GM23248 (cell line): ENCODE results near the gene WDR64. TPM values are rescaled to one million over a fixed set of nuclear protein-coding genes. Genes with fewer than 3 reads are reported as not detected.

Source experiments
- DNase-seq: peaks from one replicate; pipeline ENCODE4 v3.0.0-alpha.2; 2015
- H2AFZ ChIP-seq: fragments of 200-600 bp; sonication (generic); 2 replicates; pipeline ENCODE4 v1.6.1; 2016; ENCODE audit warnings: antibody characterized with exemption
- H3F3A ChIP-seq: fragments of 200-600 bp; sonication (generic); 2 replicates; pipeline ENCODE4 v1.6.1; 2016; ENCODE audit warnings: mild to moderate bottlenecking, antibody characterized with exemption, mixed run types; ENCODE audit not compliant: insufficient read depth
- H3K27ac ChIP-seq: fragments of 200-600 bp; sonication (generic); 2 replicates; pipeline ENCODE4 v1.5.1; 2016; ENCODE audit warnings: mild to moderate bottlenecking
- H3K27me3 ChIP-seq: fragments of 200-600 bp; sonication (generic); replicated peaks from 2 replicates; pipeline ENCODE4 v1.6.1; 2016; ENCODE audit warnings: mild to moderate bottlenecking; ENCODE audit not compliant: insufficient read depth
- H3K36me3 ChIP-seq: fragments of 200-600 bp; sonication (generic); 2 replicates; pipeline ENCODE4 v1.6.1; 2016; ENCODE audit warnings: low read depth, mild to moderate bottlenecking
- H3K4me1 ChIP-seq: fragments of 200-600 bp; sonication (generic); 2 replicates; pipeline ENCODE4 v1.6.1; 2016; ENCODE audit warnings: mild to moderate bottlenecking; ENCODE audit not compliant: insufficient read depth
- H3K4me2 ChIP-seq: fragments of 200-600 bp; sonication (generic); one replicate; pipeline ENCODE4 v1.6.1; 2016; ENCODE audit warnings: mild to moderate bottlenecking; ENCODE audit not compliant: unreplicated experiment
- H3K4me3 ChIP-seq: fragments of 200-600 bp; sonication (generic); 2 replicates; pipeline ENCODE4 v1.5.1; 2016; ENCODE audit warnings: mild to moderate bottlenecking
- H3K79me2 ChIP-seq: fragments of 200-600 bp; sonication (generic); 2 replicates; pipeline ENCODE4 v1.6.1; 2016; ENCODE audit warnings: mild to moderate bottlenecking; ENCODE audit not compliant: insufficient read depth
- H3K9ac ChIP-seq: fragments of 200-600 bp; sonication (generic); 2 replicates; pipeline ENCODE4 v1.6.1; 2016; ENCODE audit warnings: mild to moderate bottlenecking
- H3K9me2 ChIP-seq: fragments of 200-600 bp; sonication (generic); 2 replicates; pipeline ENCODE4 v1.6.1; 2016; ENCODE audit warnings: mixed run types, mild to moderate bottlenecking, moderate library complexity; ENCODE audit not compliant: insufficient read depth
- H3K9me3 ChIP-seq: fragments of 200-600 bp; sonication (generic); one replicate; pipeline ENCODE4 v1.6.1; 2017; ENCODE audit warnings: low read depth
- H4K20me1 ChIP-seq: fragments of 200-600 bp; sonication (generic); 2 replicates; pipeline ENCODE4 v1.6.0; 2016; ENCODE audit not compliant: insufficient read depth
- EZH2 ChIP-seq: fragments of 200-600 bp; sonication (generic); IDR thresholded peaks from 2 replicates; pipeline ENCODE4 v1.6.1; 2018; ENCODE audit warnings: antibody characterized with exemption, mild to moderate bottlenecking; ENCODE audit not compliant: insufficient read depth, poor library complexity, severe bottlenecking
- EZH2phosphoT487 ChIP-seq: fragments of 200-600 bp; sonication (generic); IDR thresholded peaks from 2 replicates; pipeline ENCODE4 v1.6.1; 2018; ENCODE audit warnings: antibody characterized with exemption, moderate library complexity, mild to moderate bottlenecking, low read depth; ENCODE audit not compliant: insufficient read depth
- WGBS, 2 experiments: methylation state at CpG; one replicate each; pipeline ENCODE4 v1.1.6; 2015 to 2017; ENCODE audit warnings: low lambda C conversion rate in 2 of 2, low coverage in 1 of 2; ENCODE audit errors: missing lambda C conversion rate in 2 of 2; 5-methylcytosine and 5-hydroxymethylcytosine counted together
- in situ Hi-C: fragments of 300-500 bp; cut with MboI; formaldehyde crosslinking; loops from 2 replicates; pipeline ENCODE4 v1.15.0; 2020
- polyA plus RNA-seq: library from polyadenylated mRNA; unstranded; fragments of >200 nt; fragmentation: Nextera tagmentation; extraction: Ambion mirVana; gene quantifications from 2 replicates; pipeline ENCODE4 v1.2.1, GENCODE V29; 2016
- total RNA-seq: library from RNA; depleted of rRNA; stranded (reverse); fragments of >200 nt; shearing (Covaris generic); gene quantifications from 2 replicates; pipeline ENCODE4 v1.2.3, GENCODE V29; 2014

Gene WDR64
- total and polyA plus RNA-seq, 2 experiments from 2014 or later, result not detected

- DNase-seq, result peak; percentile 23
- no peaks in the 10 kb centered on the region for H3K9me2 ChIP-seq
- no peaks in the 10 kb centered on the region for H4K20me1 ChIP-seq
- TF ChIP-seq EZH2phosphoT487 (no peak), EZH2 (no peak)
- no peak overlapping the region for H3K27ac ChIP-seq
- in situ Hi-C loops, result no loop called here
- H3K4me1 ChIP-seq, result no peaks in the 10 kb centered on the region
- no peak overlapping the region for H3K4me3 ChIP-seq
- H3K79me2 ChIP-seq, result no peaks in the 10 kb centered on the region
- H3K9ac ChIP-seq, result no peak overlapping the region
- 63 to 66% methylated on average over 6 of the region's 6 CpGs for WGBS, 2 experiments
- H3F3A ChIP-seq, result no peaks in the 10 kb centered on the region
- H3K9me3 ChIP-seq, result no peaks in the 10 kb centered on the region
- H2AFZ ChIP-seq, result no peak overlapping the region; the same call in 1 of the 2 replicates
- no peaks in the 10 kb centered on the region for H3K27me3 ChIP-seq
- no peaks in the 10 kb centered on the region for H3K36me3 ChIP-seq
- no peak overlapping the region for H3K4me2 ChIP-seq
Measured at GRCh38 chr1:241749945-241750695, 98.0 kb downstream of the WDR64 start.

GRCh38 chr1:241751524-241751923 lies 99.4 kb downstream of the WDR64 start:
- Histone ChIP-seq H3K27me3 (no peaks in the 10 kb centered on the region), H3F3A (no peaks in the 10 kb centered on the region), H3K4me3 (no peak overlapping the region), H3K9me3 (no peaks in the 10 kb centered on the region), H3K4me2 (no peak overlapping the region), H3K4me1 (no peaks in the 10 kb centered on the region), H3K9ac (no peak overlapping the region), H4K20me1 (no peaks in the 10 kb centered on the region), H3K27ac (no peak overlapping the region), H3K79me2 (no peaks in the 10 kb centered on the region), H3K9me2 (no peaks in the 10 kb centered on the region), H2AFZ (no peak overlapping the region), H3K36me3 (no peaks in the 10 kb centered on the region)
- WGBS, 2 experiments, result 25 to 27% methylated on average over 5 of the region's 5 CpGs
- TF ChIP-seq EZH2phosphoT487 (no peak), EZH2 (no peak)
- in situ Hi-C loops, result no loop called here
- DNase-seq, result no peak

- Histone ChIP-seq H2AFZ (no peak overlapping the region), H3K27ac (no peak overlapping the region), H3K36me3 (no peaks in the 10 kb centered on the region), H3K79me2 (no peaks in the 10 kb centered on the region), H3K9me2 (no peaks in the 10 kb centered on the region), H3K9ac (no peak overlapping the region), H3K27me3 (no peaks in the 10 kb centered on the region), H3K9me3 (no peaks in the 10 kb centered on the region), H4K20me1 (no peaks in the 10 kb centered on the region), H3K4me1 (no peaks in the 10 kb centered on the region), H3K4me2 (no peak overlapping the region), H3F3A (no peaks in the 10 kb centered on the region), H3K4me3 (no peak overlapping the region)
- 61 to 63% methylated on average over 3 of the region's 3 CpGs for WGBS, 2 experiments
- no peak for TF ChIP-seq EZH2
- TF ChIP-seq EZH2phosphoT487, result no peak
- peak; percentile 21 for DNase-seq
- in situ Hi-C loops, result no loop called here
Measured at GRCh38 chr1:241762713-241763339, 110.7 kb downstream of the WDR64 start.

DNA sequence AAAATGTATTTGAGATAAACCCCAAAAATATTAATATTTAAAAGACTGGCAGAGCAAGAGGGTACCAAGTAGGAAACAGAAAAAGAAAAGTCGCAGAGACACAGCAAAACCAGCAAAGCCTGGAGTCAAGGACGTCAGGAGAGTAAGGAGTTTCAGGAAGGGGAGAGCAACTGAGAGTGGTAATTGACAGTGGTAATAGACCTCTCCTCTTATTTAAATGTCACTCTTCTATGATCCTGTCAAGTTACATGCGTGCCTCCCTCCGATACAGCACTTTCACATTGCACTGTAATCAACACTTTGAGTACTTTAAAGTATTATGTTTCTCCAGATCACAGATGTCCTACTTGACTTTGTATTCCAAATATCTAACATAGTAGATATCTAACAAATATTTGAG lies 113.3 kb downstream of the WDR64 start:
- in situ Hi-C loops, result no loop called here
- Histone ChIP-seq H3K4me3 (no peak overlapping the region), H4K20me1 (no peaks in the 10 kb centered on the region), H3K9me3 (no peaks in the 10 kb centered on the region), H3K36me3 (no peaks in the 10 kb centered on the region), H3K4me2 (no peak overlapping the region), H3K79me2 (no peaks in the 10 kb centered on the region), H3K27ac (no peak overlapping the region), H3K9ac (no peak overlapping the region), H3K4me1 (no peaks in the 10 kb centered on the region), H3K9me2 (no peaks in the 10 kb centered on the region), H3F3A (no peaks in the 10 kb centered on the region), H2AFZ (no peak overlapping the region), H3K27me3 (no peaks in the 10 kb centered on the region)
- 46% methylated on average over 4 of the region's 4 CpGs for WGBS, 2 experiments
- DNase-seq, result no peak
- TF ChIP-seq EZH2phosphoT487 (no peak), EZH2 (no peak)
